ENCODE data around the gene SLC39A1. TPM values are rescaled to one million over a fixed set of nuclear protein-coding genes. Genes with fewer than 3 reads are reported as not detected.

SLC39A1 gene
- polyA plus RNA-seq, 1 experiment = 84.0 TPM

DNA sequence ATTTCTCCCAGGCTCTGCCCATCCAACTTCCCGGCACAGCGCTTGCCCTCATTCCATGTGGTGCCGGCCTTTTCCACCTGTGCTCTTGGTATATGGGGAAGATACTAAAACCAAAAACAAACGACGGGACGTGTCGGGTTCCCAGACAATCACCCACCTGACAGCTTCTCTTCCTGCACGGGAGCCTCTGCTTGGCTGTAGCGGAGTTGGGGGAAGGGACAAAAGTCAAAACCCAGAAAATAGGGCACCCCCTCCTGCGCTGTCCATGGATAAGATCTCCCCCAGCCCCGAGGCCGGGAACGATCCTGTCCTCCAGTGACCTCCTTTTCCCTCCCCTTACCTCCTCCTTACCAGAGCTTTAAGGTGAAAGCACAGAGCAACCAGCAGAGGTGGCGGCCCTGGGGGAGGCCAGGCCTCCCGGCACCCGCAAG lies 13.5 kb upstream of the SLC39A1 start:
- Histone ChIP-seq H3K4me3 (ENCODE audit: low read depth, low read length) (peak overlapping the region; percentile 94), H3K27ac (ENCODE audit: low read depth, low read length) (peak overlapping the region; percentile 70), H3K9me3 (ENCODE audit: control insufficient read depth, insufficient read depth, low read length) (no peaks in the 10 kb centered on the region; the same call in 1 of the 2 replicates), H3K27me3 (ENCODE audit: control insufficient read depth, insufficient read depth, low read length) (no peaks in the 10 kb centered on the region)
- no peak for DNase-seq (ENCODE audit: low read depth, low spot score)
- ChIA-PET CTCF (interaction anchor here (0.6 to 3.5 kb wide), 3 partner anchors 10 to 179 kb away, joined by 3 to 31 read pairs (median 18); partner anchors contain the start of genes CREB3L4 and RAB13), POLR2A (interaction anchor here (1.1 to 3.9 kb wide), 8 partner anchors 9 to 244 kb away, joined by 4 to 39 read pairs (median 7); partner anchors contain the start of genes CREB3L4, DENND4B, RAB13 and RPS27)
- TF ChIP-seq, protein P1, sequence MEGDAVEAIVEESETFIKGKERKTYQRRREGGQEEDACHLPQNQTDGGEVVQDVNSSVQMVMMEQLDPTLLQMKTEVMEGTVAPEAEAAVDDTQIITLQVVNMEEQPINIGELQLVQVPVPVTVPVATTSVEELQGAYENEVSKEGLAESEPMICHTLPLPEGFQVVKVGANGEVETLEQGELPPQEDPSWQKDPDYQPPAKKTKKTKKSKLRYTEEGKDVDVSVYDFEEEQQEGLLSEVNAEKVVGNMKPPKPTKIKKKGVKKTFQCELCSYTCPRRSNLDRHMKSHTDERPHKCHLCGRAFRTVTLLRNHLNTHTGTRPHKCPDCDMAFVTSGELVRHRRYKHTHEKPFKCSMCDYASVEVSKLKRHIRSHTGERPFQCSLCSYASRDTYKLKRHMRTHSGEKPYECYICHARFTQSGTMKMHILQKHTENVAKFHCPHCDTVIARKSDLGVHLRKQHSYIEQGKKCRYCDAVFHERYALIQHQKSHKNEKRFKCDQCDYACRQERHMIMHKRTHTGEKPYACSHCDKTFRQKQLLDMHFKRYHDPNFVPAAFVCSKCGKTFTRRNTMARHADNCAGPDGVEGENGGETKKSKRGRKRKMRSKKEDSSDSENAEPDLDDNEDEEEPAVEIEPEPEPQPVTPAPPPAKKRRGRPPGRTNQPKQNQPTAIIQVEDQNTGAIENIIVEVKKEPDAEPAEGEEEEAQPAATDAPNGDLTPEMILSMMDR (IDR thresholded peaks at IDR 0.05; ENCODE audit: low read depth, low read length) = no peak

DNA sequence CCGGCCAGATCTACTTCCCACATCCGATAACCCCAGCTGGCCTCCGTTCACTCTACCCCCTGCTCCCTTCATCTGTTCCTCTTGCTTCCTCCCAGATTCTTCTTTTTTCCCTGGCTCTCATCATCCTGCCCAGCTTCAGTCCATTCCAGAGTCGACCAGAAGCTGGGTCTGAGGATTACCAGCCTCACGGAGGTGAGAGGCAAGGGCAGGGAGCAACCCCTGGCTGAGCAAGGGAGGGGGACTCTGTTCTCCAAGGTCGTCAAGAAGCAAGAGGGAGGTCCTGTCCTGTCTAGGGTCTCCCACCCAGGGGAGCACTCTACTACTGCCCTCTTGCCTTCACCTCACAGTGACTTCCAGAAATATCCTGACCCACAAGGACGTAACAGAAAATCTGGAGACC lies 10.2 kb upstream of the SLC39A1 start:
- H3K4me3 ChIP-seq (ENCODE audit: low read depth, low read length) = no peak overlapping the region
- CTCF ChIA-PET = interaction anchor here (1.3 kb wide), 1 partner anchor 27 kb away, joined by 3 read pairs; the partner anchor contains the start of gene DENND4B
- POLR2A ChIA-PET = no interaction called here
- no peaks in the 10 kb centered on the region for H3K27me3 ChIP-seq (ENCODE audit: control insufficient read depth, insufficient read depth, low read length)
- DNase-seq (ENCODE audit: low read depth, low spot score) = no peak
- TF ChIP-seq, protein P1 (IDR thresholded peaks at IDR 0.05; ENCODE audit: low read depth, low read length) = no peak
- no peaks in the 10 kb centered on the region; the same call in 1 of the 2 replicates for H3K9me3 ChIP-seq (ENCODE audit: control insufficient read depth, insufficient read depth, low read length)
- no peak overlapping the region for H3K27ac ChIP-seq (ENCODE audit: low read depth, low read length)

DNA sequence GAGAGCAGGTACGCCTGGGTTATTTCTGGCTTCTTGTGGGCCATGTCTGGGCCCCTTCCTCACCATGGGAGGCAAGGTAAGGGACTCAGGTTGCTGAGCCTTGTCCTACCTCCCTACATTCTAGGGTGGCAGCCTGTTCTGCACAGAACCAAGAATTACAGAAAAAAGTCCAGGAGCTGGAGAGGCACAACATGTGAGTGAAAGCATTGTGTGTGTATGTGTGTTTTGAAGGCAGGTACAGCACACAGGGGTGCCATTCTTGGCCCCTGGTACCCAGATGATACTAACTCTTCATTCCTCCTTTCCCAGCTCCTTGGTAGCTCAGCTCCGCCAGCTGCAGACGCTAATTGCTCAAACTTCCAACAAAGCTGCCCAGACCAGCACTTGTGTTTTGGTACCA lies 9.7 kb upstream of the SLC39A1 start:
- Histone ChIP-seq H3K4me3 (ENCODE audit: low read depth, low read length) (no peak overlapping the region), H3K27me3 (ENCODE audit: control insufficient read depth, insufficient read depth, low read length) (no peaks in the 10 kb centered on the region), H3K27ac (ENCODE audit: low read depth, low read length) (no peak overlapping the region), H3K9me3 (ENCODE audit: control insufficient read depth, insufficient read depth, low read length) (no peaks in the 10 kb centered on the region; the same call in 1 of the 2 replicates)
- CTCF ChIA-PET = interaction anchor here (1.5 kb wide), 1 partner anchor 14 kb away, joined by 4 read pairs; no protein-coding TSS in a partner anchor
- POLR2A ChIA-PET = no interaction called here
- TF ChIP-seq, protein P1 (IDR thresholded peaks at IDR 0.05; ENCODE audit: low read depth, low read length) = no peak
- DNase-seq (ENCODE audit: low read depth, low spot score) = no peak

DNA sequence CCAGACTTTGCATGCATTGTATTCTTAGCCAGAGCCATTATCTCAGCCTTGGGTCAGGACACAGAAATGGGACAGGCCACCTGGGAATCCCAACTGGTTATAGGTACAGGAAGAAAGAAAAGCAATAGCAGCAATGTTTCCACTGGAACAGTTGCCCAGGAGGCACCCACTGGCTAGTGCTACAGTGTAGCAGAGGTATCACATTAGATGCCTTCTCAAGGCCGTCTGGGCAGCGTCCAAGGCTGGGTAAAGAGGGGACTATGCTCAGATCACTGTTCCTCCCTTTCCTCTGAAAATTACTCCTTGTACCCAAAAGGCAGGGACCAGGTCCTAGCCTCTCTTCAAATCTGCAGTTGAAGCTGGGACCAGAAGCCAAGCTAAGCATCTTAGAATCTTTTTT lies 7.0 kb upstream of the SLC39A1 start:
- POLR2A ChIA-PET = no interaction called here
- H3K4me3 ChIP-seq (ENCODE audit: low read depth, low read length) = no peak overlapping the region
- no peak overlapping the region for H3K27ac ChIP-seq (ENCODE audit: low read depth, low read length)

DNA sequence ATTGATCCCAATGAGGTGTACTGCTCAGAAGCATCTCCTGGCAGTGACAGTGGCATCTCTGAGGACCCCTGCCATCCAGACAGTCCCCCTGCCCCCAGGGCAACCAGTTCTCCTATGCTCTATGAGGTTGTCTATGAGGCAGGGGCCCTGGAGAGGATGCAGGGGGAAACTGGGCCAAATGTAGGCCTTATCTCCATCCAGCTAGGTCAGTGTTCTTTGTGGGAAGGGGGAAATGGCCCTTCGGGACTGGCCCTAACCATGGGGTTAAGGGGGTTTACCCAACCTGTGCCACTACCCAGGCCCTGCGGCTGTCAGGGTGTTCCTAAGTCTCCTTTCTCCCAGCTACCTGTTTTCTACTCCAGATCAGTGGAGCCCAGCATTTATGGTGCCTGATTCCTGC lies 5.6 kb upstream of the SLC39A1 start:
- POLR2A ChIA-PET = interaction anchor here (3.9 kb wide), 1 partner anchor 9 kb away, joined by 39 read pairs; the partner anchor contains the start of gene JTB
- CTCF ChIA-PET = interaction anchor here (4.8 kb wide), 1 partner anchor 18 kb away, joined by 31 read pairs; the partner anchor contains the start of gene RAB13
- TF ChIP-seq, protein P1 (IDR thresholded peaks at IDR 0.05; ENCODE audit: low read depth, low read length) = no peak
- Histone ChIP-seq H3K4me3 (ENCODE audit: low read depth, low read length) (no peak overlapping the region), H3K27ac (ENCODE audit: low read depth, low read length) (no peak overlapping the region), H3K9me3 (ENCODE audit: control insufficient read depth, insufficient read depth, low read length) (no peaks in the 10 kb centered on the region), H3K27me3 (ENCODE audit: control insufficient read depth, insufficient read depth, low read length) (no peaks in the 10 kb centered on the region)
- DNase-seq (ENCODE audit: low read depth, low spot score) = no peak

More for the DNA sequence above, 7.0 kb upstream of the SLC39A1 start:
- H3K9me3 ChIP-seq (ENCODE audit: control insufficient read depth, insufficient read depth, low read length) = no peaks in the 10 kb centered on the region
- CTCF ChIA-PET = no interaction called here
- TF ChIP-seq, protein P1 (IDR thresholded peaks at IDR 0.05; ENCODE audit: low read depth, low read length) = no peak
- no peaks in the 10 kb centered on the region for H3K27me3 ChIP-seq (ENCODE audit: control insufficient read depth, insufficient read depth, low read length)
- DNase-seq (ENCODE audit: low read depth, low spot score) = no peak
